Heart right ventricle (tissue), 16 donors: ENCODE data around the gene PLXNA2. TPM values are rescaled to one million over a fixed set of nuclear protein-coding genes. Genes with fewer than 3 reads are reported as not detected.

Experiments used
- ATAC-seq, 8 donors: fragments of 200-7000 bp; cut with Tn5 transposase; one replicate each; pipeline ENCODE4 v1.9.1; 2020; ENCODE audit warnings: mild to moderate bottlenecking in 8 of 8, moderate library complexity in 8 of 8, moderate number of reproducible peaks in 1 of 8
- DNase-seq, 2 donors: peaks; one replicate each; pipeline ENCODE4 v3.0.0-alpha.2; 2020
- H3K27ac ChIP-seq, 10 donors: fragments of 200-600 bp; sonication (generic) in 2 of 10; one replicate each; pipeline versions ENCODE4 v1.5.0 to v1.8.0; 2020 to 2022; ENCODE audit warnings: mild to moderate bottlenecking in 3 of 10
- H3K27me3 ChIP-seq, 7 donors: fragments of 200-600 bp; one replicate each; pipeline ENCODE4 v1.8.0; 2021 to 2022; ENCODE audit warnings: mild to moderate bottlenecking in 2 of 7
- H3K36me3 ChIP-seq, 9 donors: fragments of 200-600 bp; sonication (generic) in 1 of 9; one replicate each; pipeline versions ENCODE4 v1.5.0 to v1.8.0; 2020 to 2022; ENCODE audit warnings: mild to moderate bottlenecking in 2 of 9
- H3K4me1 ChIP-seq, 9 donors: fragments of 200-600 bp; sonication (generic) in 1 of 9; one replicate each; pipeline versions ENCODE4 v1.5.0 to v1.8.0; 2020 to 2022; ENCODE audit warnings: mild to moderate bottlenecking in 4 of 9
- H3K4me3 ChIP-seq, 10 donors: fragments of 200-600 bp; sonication (generic) in 2 of 10; one replicate each; pipeline versions ENCODE4 v1.5.0 to v1.8.0; 2020 to 2022; ENCODE audit warnings: mild to moderate bottlenecking in 7 of 10, moderate library complexity in 2 of 10
- H3K9me3 ChIP-seq, 11 donors: fragments of 200-600 bp in 10 of 11; sonication (generic) in 2 of 11; one replicate each; pipeline versions ENCODE4 v1.5.0 to v1.8.0; 2013 to 2022; ENCODE audit warnings: mild to moderate bottlenecking in 2 of 11, control low read depth in 1 of 11, moderate library complexity in 1 of 11
- CTCF ChIP-seq, 9 donors: fragments of 200-600 bp; sonication (generic) in 2 of 9; IDR thresholded peaks; one replicate each; pipeline versions ENCODE4 v1.5.0 to v1.8.0; 2021 to 2022; ENCODE audit warnings: antibody characterized with exemption in 9 of 9, mild to moderate bottlenecking in 5 of 9, moderate library complexity in 1 of 9
- WGBS, 2 donors: extraction: QIAGEN DNeasy Blood & Tissue Kit; methylation state at CpG; one replicate each; pipeline ENCODE4 v1.1.7; 2013; ENCODE audit warnings: inconsistent platforms in 1 of 2; 5-methylcytosine and 5-hydroxymethylcytosine counted together
- intact Hi-C, 10 donors: fragments of 100-400 bp; cut with DNase I; formaldehyde crosslinking; loops; one replicate each; pipeline versions ENCODE4 v1.11.1 to v1.14.2; 2022
- polyA plus RNA-seq, 2 donors: library from polyadenylated mRNA; stranded (reverse); fragments of 200-250 nt; gene quantifications; one replicate each; pipeline ENCODE4 v1.2.3, GENCODE V29; 2013
- total RNA-seq, 10 donors: library from RNA; stranded (reverse); fragmentation: NEBNext Ultra II Directional in 3 of 10; extraction: Animal tissue kit (Norgen Biotek cat#: 25700) in 3 of 10; gene quantifications; one replicate each; pipeline versions ENCODE4 v1.2.1 to v1.2.4, GENCODE V29; 2021 to 2023
- donor health status: Arrhythmogenic right ventricular cardiomyopathy.
- donor health status: ischemic (EF 13 %, LVEDD 7.1; RV severe dilation, severe dysfunction).
- donor health status: healthy with polysubstance abuse.
- donor health status: DM: no; HTN: yes; CAD: no.
- donor health status: DM: no; HTN: no; CAD: no.
- donor health status: ischemic (EF 25% LVEDD 6.9; RV normal size, moderate dysfunction).
- donor health status: ischemic (EF 25% LVEDD 5.7; RV mildly dilated, moderate dysfunction).
- donor health status: healthy.
- donor health status: DM: yes; HTN: yes; CAD: no.
- donor health status: Ischemic cardiomyopathy.
- donor health status: ischemic (EF 35%, LVEDD 5.7; RV mildly dilated, moderate dysfunction).
- donor health status: nonischemic (EF 11% LVEDD 7.7; RV severe dilation, severe dysfunction).
- donor health status: DM: yes; HTN: yes; CAD: no.
- donor health status: PGD.
- donor health status: ischemic (EF 29% LVEDD 5.4; RV normal size, mild dysfunction).
- donor health status: nonischemic (EF 23%, LVEDD 6.1; RV moderate dilation, normal function).

Gene PLXNA2
- total and polyA plus RNA-seq, 12 donors = 6.1 to 31.6 (median 17.9) TPM

- Histone ChIP-seq H3K27ac (no peak overlapping the region), H3K36me3 (peaks cover 0 to 62% (median 6%) of the 10 kb centered on the region in 9 donors), H3K4me3 (no peak overlapping the region), H3K4me1 (peaks cover 0 to 45% (median 16%) of the 10 kb centered on the region in 9 donors), H3K9me3 (no peaks in the 10 kb centered on the region), H3K27me3 (no peaks in the 10 kb centered on the region)
- no peak for TF ChIP-seq CTCF (IDR thresholded peaks at IDR 0.05)
- intact Hi-C loops = loop anchor here in 1 of 10 donors (10.0 kb wide), 1 partner anchor 145 kb away; the partner anchor contains the start of gene PLXNA2
- 71% methylated on average over 4 of the region's 4 CpGs for WGBS, 2 donors
- DNase-seq (no peak), ATAC-seq (no peak)
Observed at GRCh38 chr1:208100106-208100505, 144.1 kb downstream of the PLXNA2 start.

- Histone ChIP-seq H3K4me1 (peaks cover 0 to 39% (median 16%) of the 10 kb centered on the region in 9 donors), H3K27me3 (no peaks in the 10 kb centered on the region), H3K4me3 (no peak overlapping the region), H3K36me3 (peaks cover 0 to 75% (median 12%) of the 10 kb centered on the region in 9 donors), H3K27ac (no peak overlapping the region), H3K9me3 (no peaks in the 10 kb centered on the region)
- intact Hi-C loops = no loop called here
- 91 to 96% methylated on average over 7 of the region's 7 CpGs for WGBS, 2 donors
- ATAC-seq (no peak), DNase-seq (no peak)
- no peak for TF ChIP-seq CTCF (IDR thresholded peaks at IDR 0.05)
Observed at GRCh38 chr1:208098773-208099172, 145.4 kb downstream of the PLXNA2 start.

GRCh38 chr1:208093754-208094719 is 150.1 kb downstream of the PLXNA2 start:
- Histone ChIP-seq H3K27ac (no peak overlapping the region), H3K4me1 (peaks cover 0 to 23% (median 20%) of the 10 kb centered on the region in 9 donors), H3K4me3 (no peak overlapping the region), H3K36me3 (peaks cover 0 to 97% (median 21%) of the 10 kb centered on the region in 9 donors), H3K9me3 (no peaks in the 10 kb centered on the region), H3K27me3 (no peaks in the 10 kb centered on the region)
- intact Hi-C loops = loop anchor here in 9 of 10 donors (1.0 to 5.0 kb wide), 7 partner anchors 52 to 148 kb away; partner anchors contain the start of gene PLXNA2 (in 2 of the 9)
- peak in 7 of 8 donors; percentile 35 to 70 (median 62) for ATAC-seq
- 72 to 76% methylated on average over 4 of the region's 4 CpGs for WGBS, 2 donors
- peak; percentile 67 to 74 for DNase-seq
- TF ChIP-seq CTCF (IDR thresholded peaks at IDR 0.05) = peak; percentile 68 to 85 (median 78)

GRCh38 chr1:208093046-208093445 is 151.1 kb downstream of the PLXNA2 start:
- peaks cover 0 to 97% (median 21%) of the 10 kb centered on the region in 9 donors for H3K36me3 ChIP-seq
- WGBS, 2 donors = 93 to 98% methylated on average over 3 of the region's 3 CpGs
- H3K27me3 ChIP-seq = no peaks in the 10 kb centered on the region
- intact Hi-C loops = loop anchor here in 8 of 10 donors (2.0 to 5.0 kb wide), 6 partner anchors 51 to 149 kb away; partner anchors contain the start of gene PLXNA2 (in 2 of the 8)
- peaks cover 0 to 25% (median 21%) of the 10 kb centered on the region in 9 donors for H3K4me1 ChIP-seq
- no peak for TF ChIP-seq CTCF (IDR thresholded peaks at IDR 0.05)
- no peak overlapping the region for H3K27ac ChIP-seq
- no peak overlapping the region for H3K4me3 ChIP-seq
- ATAC-seq = no peak
- no peaks in the 10 kb centered on the region for H3K9me3 ChIP-seq
- DNase-seq = no peak
